Umbilical cord (tissue), 2 donors: ENCODE data around the gene UCMA. TPM values are rescaled to one million over a fixed set of nuclear protein-coding genes. Genes with fewer than 3 reads are reported as not detected.

Experiments
- DNase-seq: peaks from one replicate; pipeline ENCODE4 v3.0.0-alpha.2; 2015; ENCODE audit warnings: low spot score
- total RNA-seq: library from RNA; depleted of rRNA; stranded (reverse); fragments of >200 nt; gene quantifications from one replicate; pipeline ENCODE4 v1.2.3, GENCODE V29; 2014; ENCODE audit warnings: low replicate concordance; ENCODE audit not compliant: insufficient read depth

Gene UCMA
- total RNA-seq, 1 donor from 2014 or later = 3.9 TPM

DNA sequence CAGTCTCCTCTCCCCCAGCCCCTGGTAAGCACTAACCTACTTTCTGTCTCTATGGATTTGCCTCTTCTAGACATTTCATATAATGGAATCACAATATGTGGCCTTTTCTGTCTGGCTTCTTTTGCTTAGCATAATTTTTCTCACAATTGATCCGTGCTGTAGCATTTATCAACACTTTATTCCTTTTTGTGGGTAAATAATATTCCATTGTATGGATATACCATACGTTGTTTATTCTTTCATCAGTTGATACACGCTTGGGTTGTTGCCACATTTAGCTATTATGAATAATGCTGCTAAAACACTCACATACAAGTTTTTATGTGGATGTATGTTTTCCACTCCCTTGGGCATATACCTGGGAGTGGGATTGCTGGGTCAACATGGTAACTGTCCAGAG lies 47.0 kb downstream of the UCMA start:
- DNase-seq = no peak

- no peak for DNase-seq
Observed at GRCh38 chr10:13184730-13185514, 49.3 kb downstream of the UCMA start.

- DNase-seq = no peak
Observed at GRCh38 chr10:13184276-13184675, 49.9 kb downstream of the UCMA start.

GRCh38 chr10:13183625-13184024 lies 50.5 kb downstream of the UCMA start:
- DNase-seq = no peak

DNA sequence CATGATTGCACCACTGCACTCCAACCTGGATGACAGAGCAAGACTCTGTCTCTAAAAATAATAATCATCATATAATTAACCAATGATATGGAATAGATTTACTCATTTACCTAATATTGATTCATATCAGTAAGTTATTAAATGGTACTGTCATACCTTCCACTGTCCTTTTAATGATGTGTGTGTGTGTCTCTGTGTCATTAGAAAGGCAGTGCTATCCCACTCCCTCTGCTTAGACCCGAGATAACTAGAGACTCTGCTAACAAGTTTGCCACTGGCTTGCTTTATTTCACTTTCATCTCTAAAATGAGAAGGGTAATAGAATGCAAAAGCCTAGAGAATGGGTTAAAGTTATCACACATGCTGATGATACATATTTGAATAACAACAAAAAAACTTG lies 51.8 kb downstream of the UCMA start:
- DNase-seq = no peak

DNA sequence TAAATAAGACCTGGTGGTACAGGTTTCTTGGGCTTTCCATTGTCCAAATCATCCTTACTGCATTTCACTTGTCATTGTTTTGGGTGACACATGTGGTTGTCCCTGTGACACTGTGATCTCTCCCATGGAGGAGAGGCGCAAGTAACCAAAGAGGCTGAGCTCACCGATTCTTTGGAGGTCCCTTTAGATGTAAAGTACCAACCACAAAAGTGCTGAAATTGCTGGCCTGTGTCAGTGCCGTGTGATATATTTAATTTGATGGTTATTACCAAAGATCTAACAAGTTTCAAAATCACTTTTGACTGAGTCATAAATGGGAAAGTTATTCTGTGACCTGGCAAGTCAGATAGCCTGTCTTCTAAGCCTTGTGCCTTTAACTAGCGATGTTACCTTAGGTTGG lies 53.4 kb downstream of the UCMA start:
- DNase-seq = no peak

- DNase-seq = no peak
Observed at GRCh38 chr10:13173616-13174015, 60.6 kb downstream of the UCMA start.

Other genes starting within 250 kb of the UCMA start
- gene CCDC3, start 232.7 kb downstream of the UCMA start, total RNA-seq = 56.8 TPM
- gene OPTN, start 134.2 kb downstream of the UCMA start, total RNA-seq = 47.7 TPM
- 1.2 TPM for gene MCM10, start 72.8 kb downstream of the UCMA start, total RNA-seq
- 30.8 TPM for gene PHYH, start 65.7 kb upstream of the UCMA start, total RNA-seq
- 29.6 TPM for gene SEPHS1, start 113.9 kb upstream of the UCMA start, total RNA-seq